H9 (cell line): ENCODE data around the gene SPATA16. TPM values are rescaled to one million over a fixed set of nuclear protein-coding genes. Genes with fewer than 3 reads are reported as not detected.

ENCODE experiments used
- DNase-seq: peaks from one replicate; pipeline ENCODE4 v3.0.0-alpha.2; 2017
- H2AFZ ChIP-seq: one replicate; pipeline ENCODE4 v1.6.1; 2013; ENCODE audit warnings: mild to moderate bottlenecking, low read length, control low read depth, moderate library complexity
- H2AK5ac ChIP-seq: 2 replicates; pipeline ENCODE4 v1.6.1; 2013; ENCODE audit warnings: low read length, control low read depth, mixed read lengths; ENCODE audit not compliant: insufficient read length
- H2BK120ac ChIP-seq: one replicate; pipeline ENCODE4 v1.6.1; 2013; ENCODE audit warnings: low read depth, mild to moderate bottlenecking, low read length, control low read depth, inconsistent platforms; ENCODE audit not compliant: poor library complexity, severe bottlenecking
- H2BK12ac ChIP-seq: 2 replicates; pipeline ENCODE4 v1.6.1; 2013; ENCODE audit warnings: low read length, control low read depth, mixed read lengths, low read depth; ENCODE audit not compliant: insufficient read length
- H2BK15ac ChIP-seq: 2 replicates; pipeline ENCODE4 v1.6.1; 2013; ENCODE audit warnings: low read depth, low read length, control low read depth
- H2BK20ac ChIP-seq: one replicate; pipeline ENCODE4 v1.6.1; 2013; ENCODE audit warnings: low read depth, mild to moderate bottlenecking, low read length, control low read depth, inconsistent platforms; ENCODE audit not compliant: poor library complexity, severe bottlenecking
- H2BK5ac ChIP-seq: 2 replicates; pipeline ENCODE4 v1.6.1; 2013; ENCODE audit warnings: low read length, control low read depth, mixed read lengths; ENCODE audit not compliant: insufficient read length
- H3K14ac ChIP-seq: 2 replicates; pipeline ENCODE4 v1.6.1; 2013; ENCODE audit warnings: low read length, control low read depth; ENCODE audit not compliant: insufficient read depth
- H3K18ac ChIP-seq: 2 replicates; pipeline ENCODE4 v1.6.1; 2013; ENCODE audit warnings: low read depth, mild to moderate bottlenecking, mixed read lengths, low read length, control low read depth; ENCODE audit not compliant: insufficient read length
- H3K23ac ChIP-seq: 2 replicates; pipeline ENCODE4 v1.6.1; 2013; ENCODE audit warnings: low read length, control low read depth, mixed read lengths, low read depth; ENCODE audit not compliant: insufficient read length
- H3K23me2 ChIP-seq: 2 replicates; pipeline ENCODE4 v1.6.1; 2013; ENCODE audit warnings: low read depth, mild to moderate bottlenecking, mixed read lengths, low read length, control low read depth; ENCODE audit not compliant: insufficient read length, poor library complexity, severe bottlenecking
- H3K27ac ChIP-seq: 2 replicates; pipeline ENCODE4 v1.5.1; 2013; ENCODE audit warnings: low read length, control low read depth, mixed read lengths, low read depth; ENCODE audit not compliant: insufficient read length
- H3K27me3 ChIP-seq: 2 replicates; pipeline ENCODE4 v1.6.1; 2013; ENCODE audit warnings: low read length, control low read depth, inconsistent platforms; ENCODE audit not compliant: insufficient read depth
- H3K4ac ChIP-seq: 2 replicates; pipeline ENCODE4 v1.6.1; 2013; ENCODE audit warnings: low read depth, mild to moderate bottlenecking, control low read depth, inconsistent platforms, low read length, moderate library complexity
- H3K4me1 ChIP-seq: 2 replicates; pipeline ENCODE4 v1.6.1; 2013; ENCODE audit warnings: low read length, control low read depth, inconsistent platforms; ENCODE audit not compliant: insufficient read depth
- H3K4me2 ChIP-seq: 2 replicates; pipeline ENCODE4 v1.6.1; 2013; ENCODE audit warnings: low read length, control low read depth, mixed read lengths; ENCODE audit not compliant: insufficient read length, insufficient read depth
- H3K56ac ChIP-seq: 2 replicates; pipeline ENCODE4 v1.6.1; 2013; ENCODE audit warnings: low read depth, mild to moderate bottlenecking, mixed read lengths, low read length, control low read depth; ENCODE audit not compliant: insufficient read length
- H3K79me1 ChIP-seq: 2 replicates; pipeline ENCODE4 v1.6.1; 2013; ENCODE audit warnings: low read depth, mild to moderate bottlenecking, moderate library complexity, low read length, control low read depth, inconsistent platforms; ENCODE audit not compliant: insufficient read depth, poor library complexity, severe bottlenecking
- H3K79me2 ChIP-seq: 2 replicates; pipeline ENCODE4 v1.6.1; 2013; ENCODE audit warnings: low read length, control low read depth, inconsistent platforms; ENCODE audit not compliant: insufficient read depth
- H3K9ac ChIP-seq: 2 replicates; pipeline ENCODE4 v1.6.1; 2013; ENCODE audit warnings: low read length, control low read depth, mixed read lengths; ENCODE audit not compliant: insufficient read length; ENCODE audit errors: extremely low read depth
- H3K9me3 ChIP-seq: one replicate; pipeline ENCODE4 v1.6.1; 2013; ENCODE audit warnings: low read depth, low read length, inconsistent platforms; ENCODE audit not compliant: control insufficient read depth
- H3T11ph ChIP-seq: one replicate; pipeline ENCODE4 v1.6.1; 2013; ENCODE audit warnings: mild to moderate bottlenecking, low read length, control low read depth, inconsistent platforms
- H4K20me1 ChIP-seq: one replicate; pipeline ENCODE4 v1.6.1; 2013; ENCODE audit not compliant: control insufficient read depth, insufficient read length, insufficient read depth
- H4K5ac ChIP-seq: 2 replicates; pipeline ENCODE4 v1.6.1; 2013; ENCODE audit warnings: low read depth, mild to moderate bottlenecking, mixed read lengths, low read length, control low read depth; ENCODE audit not compliant: insufficient read length
- H4K8ac ChIP-seq: replicated peaks from 2 replicates; pipeline ENCODE4 v1.6.1; 2013; ENCODE audit warnings: low read length, control low read depth, mixed read lengths, low read depth; ENCODE audit not compliant: insufficient read length
- H4K91ac ChIP-seq: 2 replicates; pipeline ENCODE4 v1.6.1; 2013; ENCODE audit warnings: low read depth, mild to moderate bottlenecking, moderate library complexity, mixed read lengths, low read length, control low read depth; ENCODE audit not compliant: insufficient read length
- H3K27ac Mint-ChIP-seq, 3 experiments: 2 replicates in 2 of 3; 3 replicates in 1 of 3; pipeline ENCODE4 v1.8.0; 2020 to 2021; ENCODE audit warnings: mixed read lengths in 3 of 3, mild to moderate bottlenecking in 1 of 3, moderate library complexity in 1 of 3
- H3K27me3 Mint-ChIP-seq: 2 replicates; pipeline ENCODE4 v1.8.0; 2021; ENCODE audit warnings: low read depth, mild to moderate bottlenecking, moderate library complexity, mixed read lengths
- H3K36me3 Mint-ChIP-seq, 3 experiments: 2 replicates in 2 of 3; 3 replicates in 1 of 3; pipeline ENCODE4 v1.8.0; 2020 to 2021; ENCODE audit warnings: low read depth in 3 of 3, mixed read lengths in 3 of 3; ENCODE audit not compliant: insufficient read depth in 1 of 3
- H3K4me1 Mint-ChIP-seq, 2 experiments: 2 replicates each; pipeline ENCODE4 v1.8.0; 2020; ENCODE audit warnings: mixed read lengths in 2 of 2
- H3K4me3 Mint-ChIP-seq, 2 experiments: 2 replicates in 1 of 2; 3 replicates in 1 of 2; pipeline ENCODE4 v1.8.0; 2020 to 2021; ENCODE audit warnings: mild to moderate bottlenecking in 2 of 2, mixed read lengths in 2 of 2, moderate library complexity in 1 of 2
- H3K9me3 Mint-ChIP-seq, 2 experiments: 2 replicates in 1 of 2; 3 replicates in 1 of 2; pipeline ENCODE4 v1.8.0; 2020; ENCODE audit warnings: mild to moderate bottlenecking in 2 of 2, mixed read lengths in 2 of 2, moderate library complexity in 1 of 2
- WGBS: extraction: QIAGEN DNeasy Blood & Tissue Kit; methylation state at CpG from one replicate; pipeline ENCODE4 v1.1.7; 2013; ENCODE audit warnings: missing lambda C conversion rate, low lambda C conversion rate, mixed read lengths; ENCODE audit not compliant: insufficient read length; ENCODE audit errors: extremely low coverage; 5-methylcytosine and 5-hydroxymethylcytosine counted together
- total RNA-seq: library from RNA; stranded (reverse); gene quantifications from 2 replicates; pipeline ENCODE4 v1.2.1, GENCODE V29; 2021
- TF ChIP-seq, protein P1 (sequence below): fragments of 200-600 bp; sonication (generic); conservative IDR thresholded peaks from 3 replicates; pipeline ENCODE4 v1.8.0; 2021; ENCODE audit warnings: antibody characterized with exemption, mild to moderate bottlenecking

The SPATA16 gene
- total RNA-seq, 1 experiment from 2014 or later, result not detected

DNA sequence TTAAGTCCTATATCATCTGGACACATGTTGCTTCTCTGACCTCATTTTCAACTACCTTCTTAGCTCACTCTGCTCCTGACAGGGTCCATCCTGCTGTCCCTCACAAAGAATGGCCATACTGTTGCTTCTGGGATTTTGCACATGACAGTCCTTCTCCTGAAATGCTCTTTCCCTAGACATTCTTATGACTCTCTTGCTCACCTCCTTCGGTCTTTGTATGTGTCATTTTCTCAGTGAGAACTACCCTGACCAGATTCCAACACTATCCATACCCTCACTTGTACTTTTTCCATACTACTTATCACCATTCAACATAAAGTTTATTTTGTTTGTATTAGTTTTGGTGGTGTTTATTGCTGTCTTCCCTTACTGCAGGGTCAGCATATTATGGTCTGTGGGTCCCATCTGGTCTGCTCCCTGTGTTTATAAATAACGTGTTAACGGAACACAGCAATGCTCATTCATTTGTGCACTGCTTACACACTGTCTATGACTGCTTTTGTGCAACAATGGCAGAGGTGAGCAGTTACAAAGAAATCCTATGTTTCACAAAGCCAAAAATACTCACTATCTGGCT is 159.5 kb downstream of the SPATA16 start:
- Mint-ChIP-seq H3K27me3 (no peaks in the 10 kb centered on the region), H3K27ac (no peak overlapping the region), H3K9me3 (no peaks in the 10 kb centered on the region), H3K4me1 (peaks cover 0 to 2% of the 10 kb centered on the region in 2 experiments; a peak in 1 of 4 replicates), H3K4me3 (no peak overlapping the region), H3K36me3 (no peaks in the 10 kb centered on the region)
- Histone ChIP-seq H2BK15ac (no peak overlapping the region), H3K79me2 (no peaks in the 10 kb centered on the region), H4K8ac (no peak overlapping the region), H3K4me1 (no peaks in the 10 kb centered on the region), H2BK5ac (no peak overlapping the region), H2BK120ac (no peak overlapping the region), H3K9me3 (no peaks in the 10 kb centered on the region), H2BK12ac (no peak overlapping the region), H4K91ac (no peak overlapping the region), H3K4ac (no peak overlapping the region), H3K4me2 (no peak overlapping the region), H4K5ac (no peak overlapping the region), H3K9ac (no peak overlapping the region), H3K56ac (no peak overlapping the region), H2AFZ (no peak overlapping the region), H3K23me2 (no peaks in the 10 kb centered on the region), H2BK20ac (no peak overlapping the region), H3K27ac (no peak overlapping the region), H3K27me3 (no peaks in the 10 kb centered on the region), H4K20me1 (no peaks in the 10 kb centered on the region), H3K23ac (no peak overlapping the region), H3K79me1 (no peaks in the 10 kb centered on the region), H3T11ph (no peak overlapping the region), H2AK5ac (no peak overlapping the region), H3K14ac (no peak overlapping the region), H3K18ac (no peak overlapping the region)
- TF ChIP-seq, protein P1, sequence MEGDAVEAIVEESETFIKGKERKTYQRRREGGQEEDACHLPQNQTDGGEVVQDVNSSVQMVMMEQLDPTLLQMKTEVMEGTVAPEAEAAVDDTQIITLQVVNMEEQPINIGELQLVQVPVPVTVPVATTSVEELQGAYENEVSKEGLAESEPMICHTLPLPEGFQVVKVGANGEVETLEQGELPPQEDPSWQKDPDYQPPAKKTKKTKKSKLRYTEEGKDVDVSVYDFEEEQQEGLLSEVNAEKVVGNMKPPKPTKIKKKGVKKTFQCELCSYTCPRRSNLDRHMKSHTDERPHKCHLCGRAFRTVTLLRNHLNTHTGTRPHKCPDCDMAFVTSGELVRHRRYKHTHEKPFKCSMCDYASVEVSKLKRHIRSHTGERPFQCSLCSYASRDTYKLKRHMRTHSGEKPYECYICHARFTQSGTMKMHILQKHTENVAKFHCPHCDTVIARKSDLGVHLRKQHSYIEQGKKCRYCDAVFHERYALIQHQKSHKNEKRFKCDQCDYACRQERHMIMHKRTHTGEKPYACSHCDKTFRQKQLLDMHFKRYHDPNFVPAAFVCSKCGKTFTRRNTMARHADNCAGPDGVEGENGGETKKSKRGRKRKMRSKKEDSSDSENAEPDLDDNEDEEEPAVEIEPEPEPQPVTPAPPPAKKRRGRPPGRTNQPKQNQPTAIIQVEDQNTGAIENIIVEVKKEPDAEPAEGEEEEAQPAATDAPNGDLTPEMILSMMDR, result no peak
- DNase-seq, result no peak
- no CpG with 5 or more reads among the region's 3 CpGs for WGBS
